ENCODE results near the gene MAVS. TPM values are rescaled to one million over a fixed set of nuclear protein-coding genes. Genes with fewer than 3 reads are reported as not detected.
"Not testable (repeated sequence)": the region's sequence is repeated elsewhere in the genome, so short reads cannot be mapped to it uniquely, and the experiment has no call there.

The MAVS gene
- polyA plus RNA-seq, 3 donors: 25.7 to 39.2 (median 33.5) TPM

DNA sequence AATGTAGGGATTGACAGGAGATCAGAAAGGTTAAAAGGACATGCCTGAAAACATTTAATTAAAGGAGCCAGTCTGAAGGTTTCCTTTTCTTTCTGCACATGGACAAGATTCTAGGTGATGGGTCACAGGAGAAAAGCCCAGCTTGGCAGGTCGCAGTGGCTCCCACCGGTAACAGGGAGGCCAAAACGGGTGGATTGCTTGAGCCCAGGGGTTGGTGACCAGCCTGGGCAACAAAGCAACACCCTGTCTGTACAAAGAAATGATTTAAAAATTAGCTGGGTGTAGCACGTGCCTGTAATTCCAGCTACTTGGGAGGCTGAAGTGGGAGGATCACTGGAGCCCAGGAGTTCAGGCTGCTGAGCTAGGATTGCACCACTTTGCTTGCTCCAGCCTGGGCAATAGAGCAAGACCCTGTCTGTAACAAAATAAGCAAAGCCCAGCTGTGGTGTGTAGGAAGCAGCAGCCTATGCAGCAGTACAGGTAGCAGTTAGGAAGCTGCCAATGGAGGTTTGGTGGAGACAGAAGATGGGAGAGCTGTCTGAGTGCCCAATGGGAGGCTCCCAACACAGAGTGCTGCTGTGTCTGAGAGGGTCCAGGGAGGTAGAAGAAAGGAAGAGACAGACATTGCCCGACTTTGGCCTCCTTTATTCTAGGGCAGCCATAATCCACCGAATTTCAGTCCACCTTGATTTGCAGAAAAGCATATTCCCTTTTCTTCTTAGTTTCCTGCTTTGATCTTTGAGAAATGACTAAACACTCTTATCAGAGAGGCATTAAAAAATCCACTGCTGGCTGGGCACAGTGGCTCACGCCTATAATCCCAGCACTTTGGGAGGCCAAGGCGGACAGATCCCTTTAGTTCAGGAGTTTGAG lies 33.4 kb upstream of the MAVS start:
- DNase-seq: no peak

DNA sequence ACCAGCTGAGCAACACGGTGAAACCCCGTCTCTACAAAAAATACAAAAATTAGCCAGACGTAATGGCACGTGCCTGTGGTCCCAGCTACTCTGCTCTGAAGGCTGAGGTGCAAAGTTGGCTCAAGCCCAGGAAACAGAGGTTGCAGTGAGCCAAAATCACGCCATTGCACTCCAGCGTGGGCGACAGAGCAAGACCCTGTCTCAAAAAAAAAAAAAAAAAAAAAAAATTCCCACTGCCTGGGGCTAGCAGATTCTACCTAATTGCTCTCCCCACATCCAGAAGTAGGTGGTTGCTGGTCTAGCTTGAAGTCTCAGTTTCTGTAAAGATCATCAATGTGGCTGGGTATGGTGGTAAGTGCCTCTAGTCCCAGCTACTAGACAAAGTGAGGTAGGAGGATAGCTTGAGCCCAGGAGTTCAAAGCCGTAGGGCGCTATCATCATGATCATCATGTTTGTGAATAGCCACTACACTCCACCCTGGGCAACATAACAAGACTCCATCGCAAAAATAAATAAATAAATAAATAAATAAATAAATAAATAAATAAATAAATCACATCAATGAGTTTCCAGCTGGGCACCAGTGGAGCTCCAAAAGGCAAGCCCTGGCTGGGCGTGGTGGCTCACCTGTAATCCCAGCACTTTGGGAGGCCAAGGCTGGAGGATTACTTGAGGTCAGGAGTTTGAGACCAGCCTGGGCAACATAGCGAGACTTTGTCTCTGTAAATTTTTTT lies 32.6 kb upstream of the MAVS start:
- DNase-seq: no peak

DNA sequence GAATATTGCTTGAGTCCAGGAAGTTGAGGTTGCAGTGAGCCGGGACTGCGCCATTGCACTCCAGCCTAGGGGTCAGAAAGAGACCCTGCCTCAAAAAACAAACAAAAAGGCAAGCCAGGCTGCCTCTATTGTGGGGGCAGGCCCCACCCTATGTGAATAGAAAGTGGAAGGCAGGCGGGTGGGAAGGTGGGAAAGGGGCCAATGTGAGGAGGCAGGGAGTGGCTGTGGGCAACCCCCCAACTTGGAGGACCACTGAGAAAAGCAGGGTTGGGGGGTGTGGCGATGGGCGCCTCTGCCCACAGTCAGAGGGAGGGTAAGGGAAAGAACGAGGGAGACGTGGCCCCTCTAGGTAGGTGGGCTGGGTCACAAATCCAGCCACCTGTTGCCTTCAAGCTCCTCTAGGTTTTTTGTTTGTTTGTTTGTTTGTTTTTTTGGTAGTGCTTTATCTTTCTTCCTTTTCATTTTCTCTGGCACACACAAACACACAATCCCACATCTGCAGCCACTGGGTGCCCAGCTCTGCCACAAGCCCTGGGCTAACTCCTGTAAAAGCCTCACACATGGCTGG lies 31.6 kb upstream of the MAVS start:
- no peak for DNase-seq

DNA sequence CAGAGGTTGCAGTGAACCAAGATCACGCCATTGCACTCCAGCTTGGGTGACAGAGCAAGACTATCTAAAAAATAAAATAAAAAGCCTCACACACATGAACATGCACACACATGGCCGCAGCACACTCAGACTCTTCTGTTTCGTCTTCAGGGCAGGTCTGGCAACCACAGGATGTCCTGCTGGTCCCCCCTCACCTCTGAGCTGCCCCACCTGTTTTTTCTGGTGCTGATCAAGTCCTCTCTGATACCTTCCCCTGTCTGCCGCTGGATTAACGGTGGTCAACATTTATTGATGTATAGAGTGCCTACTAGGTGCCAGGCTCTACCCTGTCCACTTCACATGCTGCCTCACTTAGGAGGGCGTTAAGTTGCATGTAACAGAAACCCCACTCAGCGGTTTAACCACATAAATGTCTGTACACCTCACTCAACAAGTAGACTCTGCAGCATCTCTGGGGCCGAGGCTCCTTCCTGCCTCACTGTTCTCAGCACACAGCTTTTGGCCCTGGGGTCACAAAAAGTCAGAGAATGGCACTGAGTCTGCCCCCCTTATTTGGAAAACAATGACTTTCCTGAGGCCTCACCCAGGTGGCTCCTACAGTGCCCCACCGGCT lies 30.8 kb upstream of the MAVS start:
- no peak for DNase-seq

DNA sequence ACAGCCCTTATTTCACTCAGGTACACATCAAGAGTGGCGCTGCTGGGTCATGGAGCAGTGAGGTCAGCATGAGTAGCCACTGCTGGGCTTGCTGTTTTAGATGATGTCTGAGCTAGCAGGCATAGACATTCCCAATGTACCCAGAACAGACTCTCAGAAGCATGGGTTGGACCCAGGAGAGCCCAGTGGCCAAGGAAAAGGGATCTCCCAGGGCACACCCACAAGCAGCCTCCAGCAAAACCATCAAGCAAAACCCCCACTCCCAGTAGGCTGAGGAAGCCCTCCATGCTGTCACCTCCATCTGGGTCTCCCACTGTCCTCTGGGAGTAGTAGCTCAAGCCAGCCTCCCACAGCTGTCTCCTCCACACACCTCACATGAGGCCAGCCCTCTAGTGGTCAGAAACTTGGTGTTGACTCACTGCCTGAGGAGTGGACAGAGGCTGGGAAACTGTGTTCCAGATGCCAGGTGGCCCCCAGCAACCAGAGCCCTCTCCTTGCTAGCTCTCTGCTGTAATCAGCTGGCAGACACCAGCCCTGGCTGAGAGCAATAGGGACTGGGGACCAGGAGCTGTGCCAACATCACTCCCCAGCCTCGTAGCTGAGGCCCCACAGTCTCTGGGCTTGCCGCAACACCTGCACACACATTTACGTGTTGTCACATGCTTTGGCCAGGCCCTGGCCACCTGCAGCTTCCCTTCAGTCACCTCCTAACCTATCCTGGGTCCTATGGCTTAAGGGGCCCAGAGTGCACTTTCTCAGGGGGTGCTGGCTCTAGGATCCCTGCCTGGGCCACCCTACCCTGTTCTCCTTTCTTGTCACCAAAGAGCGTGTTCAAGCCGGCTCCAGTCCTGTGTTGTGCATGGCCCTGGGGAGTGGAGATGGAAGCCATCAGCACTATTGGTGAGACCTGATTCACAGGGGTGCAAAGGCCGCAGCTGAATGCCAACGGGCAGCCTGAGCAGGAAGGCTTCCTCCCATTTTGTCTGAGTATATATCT lies 28.2 kb upstream of the MAVS start:
- DNase-seq: peak; percentile 61

DNA sequence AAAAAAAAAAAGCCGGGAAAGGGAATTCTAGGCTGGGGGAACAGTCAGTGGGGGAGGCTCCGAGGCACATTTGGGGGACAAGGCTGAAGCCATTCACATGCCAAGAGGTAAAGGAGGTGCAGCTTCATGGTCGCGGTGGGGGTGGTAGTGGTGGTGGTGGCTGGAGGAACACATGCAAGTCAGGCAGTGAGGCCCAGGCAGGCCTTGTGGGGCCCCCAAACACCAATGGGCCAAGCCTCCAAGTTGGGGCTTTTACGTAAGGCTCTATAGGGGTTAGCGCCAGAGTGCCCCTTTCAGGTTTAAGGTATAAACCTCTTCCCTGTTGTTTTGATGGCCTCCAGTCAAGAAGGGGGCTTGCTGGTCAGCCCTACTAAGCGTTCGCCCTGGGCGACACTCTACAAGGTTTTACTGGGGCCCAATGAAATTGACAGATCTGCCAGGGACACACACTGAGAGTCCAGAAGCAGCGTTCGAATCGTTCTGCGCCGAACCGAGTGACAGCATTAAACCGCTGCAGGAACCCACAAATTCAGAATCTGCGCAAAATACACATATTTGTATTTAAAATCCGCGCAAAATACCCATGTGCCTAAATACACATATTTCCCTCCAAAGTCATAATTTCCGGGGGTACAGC lies 27.1 kb upstream of the MAVS start:
- no peak for DNase-seq

DNA sequence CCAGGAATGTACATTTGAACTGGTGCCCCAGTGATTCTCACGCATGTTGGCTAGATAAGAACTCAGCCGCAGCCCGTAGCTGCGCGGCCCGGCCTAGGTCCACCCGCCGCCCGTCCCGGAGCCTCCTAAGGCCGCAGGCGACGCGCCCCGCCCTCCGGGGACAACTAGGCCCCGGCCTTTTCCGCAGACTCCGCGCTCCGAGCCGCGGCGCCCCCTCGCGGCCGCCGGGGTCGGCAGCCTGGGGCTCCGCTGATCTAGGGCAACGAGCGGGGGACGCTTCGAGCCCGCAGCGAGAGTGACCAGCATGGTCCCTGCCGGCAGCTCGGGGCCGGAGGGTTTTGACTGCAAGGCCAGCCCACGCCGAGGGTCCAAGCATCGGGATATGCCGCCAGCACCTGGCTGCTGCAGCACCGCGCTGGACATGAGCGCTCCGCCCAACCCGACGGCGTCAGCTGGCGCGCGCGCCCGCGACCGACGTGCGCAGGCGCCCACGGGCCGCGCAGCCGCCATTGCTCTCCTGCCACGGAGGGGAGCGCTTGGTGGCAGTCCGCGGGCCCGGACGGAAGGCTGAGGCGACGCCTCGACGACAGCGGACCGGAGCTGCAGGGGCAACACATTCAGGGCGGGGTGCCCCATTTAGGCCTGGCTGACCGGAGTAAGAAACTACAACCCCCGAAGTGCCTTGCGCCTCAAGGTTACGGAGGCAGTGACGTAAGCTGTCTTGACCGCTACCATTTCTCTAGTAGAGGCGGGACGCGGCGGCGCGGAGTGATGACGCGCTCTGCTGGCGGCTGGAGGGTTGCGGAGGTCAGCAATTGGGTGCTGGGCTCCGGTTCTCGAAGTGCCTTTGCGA lies 26.4 kb upstream of the MAVS start, which contains the start of gene AP5S1:
AP5S1 (plus strand) TSS at position 500 of the 853 bp plus-strand sequence. CDS start 1,571 bp downstream, outside the sequence.
- peak; percentile 96 for DNase-seq

DNA sequence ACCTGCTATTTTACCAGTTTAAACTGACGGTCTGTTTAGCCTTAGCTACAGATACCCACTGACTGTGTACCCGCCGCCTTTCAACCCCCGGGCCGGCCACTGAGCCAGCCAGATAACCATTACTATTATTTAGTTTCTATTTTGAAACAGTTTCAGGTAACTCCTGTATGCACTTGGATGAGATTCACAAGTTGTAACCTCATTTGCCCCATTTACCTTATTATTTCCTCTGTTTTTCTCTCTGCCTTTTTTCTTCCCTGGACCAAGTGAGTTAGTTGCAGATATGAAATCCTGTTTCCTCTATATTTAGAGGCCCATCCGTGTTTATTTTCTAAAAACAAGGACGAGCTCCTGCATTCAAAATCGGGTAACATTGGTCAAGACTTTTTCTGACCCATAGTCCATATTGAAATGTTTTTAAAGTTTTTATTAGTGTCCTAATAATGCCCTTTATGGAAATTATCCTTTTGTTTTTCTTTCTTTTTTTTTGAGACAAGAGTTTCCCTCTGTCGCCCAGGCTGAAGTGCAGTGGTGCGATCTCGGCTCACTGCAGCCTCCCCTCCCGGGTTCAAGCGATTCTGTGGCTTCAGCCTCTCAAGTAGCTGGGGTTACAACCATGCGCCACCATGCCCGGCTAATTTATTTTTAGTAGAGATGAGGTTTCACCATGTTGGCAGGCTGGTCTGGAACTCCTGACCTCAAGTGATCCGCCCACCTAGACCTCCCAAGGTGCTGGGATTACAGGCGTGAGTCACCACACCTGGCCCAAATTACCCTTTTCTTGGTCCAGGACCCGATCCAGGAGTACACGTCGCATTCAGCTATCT lies 25.5 kb upstream of the MAVS start:
- no peak for DNase-seq

DNA sequence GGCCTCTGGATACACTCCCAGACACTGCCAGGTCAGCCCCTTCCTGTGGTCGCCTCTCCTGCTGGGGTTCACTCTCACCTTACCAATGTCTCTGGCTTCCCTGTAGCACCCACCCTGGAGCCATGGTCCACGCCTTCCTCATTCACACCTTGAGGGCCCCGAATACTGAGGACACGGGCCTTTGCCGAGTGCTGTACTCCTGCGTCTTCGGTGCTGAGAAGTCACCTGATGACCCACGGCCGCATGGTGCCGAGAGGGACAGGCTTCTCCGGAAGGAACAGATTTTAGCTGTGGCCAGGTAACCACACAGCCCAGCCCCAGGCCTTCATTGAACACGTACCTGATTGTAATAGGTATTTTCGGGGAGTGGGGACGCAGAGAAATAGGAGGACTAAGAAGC lies 24.6 kb upstream of the MAVS start:
- DNase-seq: no peak

DNA sequence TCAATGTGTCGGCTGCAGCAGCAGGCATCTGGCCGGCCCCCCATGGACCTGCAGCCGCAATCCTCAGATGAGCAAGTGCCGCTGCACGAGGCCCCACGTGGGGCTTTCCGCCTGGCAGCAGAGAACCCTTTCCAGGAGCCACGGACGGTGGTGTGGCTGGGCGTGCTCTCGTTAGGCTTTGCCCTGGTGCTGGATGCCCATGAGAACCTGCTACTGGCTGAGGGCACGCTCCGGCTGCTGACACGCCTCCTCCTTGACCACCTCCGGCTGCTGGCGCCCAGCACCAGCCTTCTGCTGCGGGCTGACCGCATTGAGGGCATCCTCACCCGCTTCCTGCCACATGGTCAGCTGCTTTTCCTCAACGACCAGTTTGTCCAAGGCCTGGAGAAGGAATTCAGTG lies 22.8 kb upstream of the MAVS start:
- DNase-seq: no peak

DNA sequence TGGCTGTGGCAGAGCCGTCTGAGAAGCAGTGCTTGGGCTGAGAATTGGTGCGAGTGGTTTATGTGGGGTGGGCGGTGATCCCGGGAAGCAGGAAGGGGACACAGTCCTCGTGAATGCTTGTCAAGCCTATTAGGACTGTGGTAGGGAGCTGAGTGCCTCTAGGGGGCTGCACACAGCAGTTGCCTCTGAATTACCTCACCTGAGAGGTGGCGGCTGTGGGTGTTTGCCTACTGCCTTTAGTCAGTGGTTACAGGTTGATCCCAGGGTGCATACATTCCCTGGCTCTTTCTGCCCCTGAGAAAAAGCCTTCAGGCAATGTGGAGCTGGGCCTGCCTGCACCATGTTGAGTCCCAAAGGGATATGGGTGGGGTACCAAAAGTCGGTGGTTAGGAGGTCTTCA lies 21.1 kb upstream of the MAVS start:
- no peak for DNase-seq

DNA sequence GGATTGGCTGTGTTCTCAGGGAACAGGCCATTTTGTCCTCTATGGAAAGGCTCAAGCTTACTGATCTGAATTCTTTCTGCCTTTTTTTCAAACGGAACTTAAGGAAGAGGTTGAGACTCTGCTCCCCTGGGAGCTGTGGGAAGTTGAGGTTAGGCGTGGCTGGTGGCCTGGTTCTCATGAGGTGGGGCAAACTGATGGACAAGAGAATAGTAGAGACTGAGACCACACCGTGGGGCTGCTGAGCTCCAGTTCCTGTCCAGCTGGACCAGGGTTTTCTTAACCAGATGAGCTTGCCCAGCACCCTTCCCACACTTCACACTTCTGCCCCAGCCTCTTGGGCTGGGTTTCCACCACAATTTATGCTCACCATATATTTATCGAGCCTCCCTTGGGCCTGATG lies 20.2 kb upstream of the MAVS start:
- DNase-seq: no peak

DNA sequence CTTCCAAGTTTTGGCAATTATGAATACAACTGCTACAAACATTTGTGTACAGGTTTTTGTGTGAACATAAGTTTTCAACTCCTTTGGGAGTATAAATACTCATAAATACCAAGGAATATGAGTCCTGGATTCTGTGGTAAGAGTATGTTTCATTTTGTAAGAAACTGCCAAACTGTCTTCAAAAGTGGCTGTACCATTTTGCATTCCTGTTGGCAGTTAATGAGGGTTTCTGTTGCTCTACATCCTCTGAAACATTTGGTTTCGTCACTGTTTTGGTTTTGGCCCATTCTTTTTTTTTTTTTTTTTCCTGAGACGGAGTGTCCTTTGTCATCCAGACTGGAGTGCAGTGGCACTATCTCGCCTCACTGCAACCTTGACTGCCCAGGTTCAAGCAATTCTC lies 17.8 kb upstream of the MAVS start:
- no peak for DNase-seq

DNA sequence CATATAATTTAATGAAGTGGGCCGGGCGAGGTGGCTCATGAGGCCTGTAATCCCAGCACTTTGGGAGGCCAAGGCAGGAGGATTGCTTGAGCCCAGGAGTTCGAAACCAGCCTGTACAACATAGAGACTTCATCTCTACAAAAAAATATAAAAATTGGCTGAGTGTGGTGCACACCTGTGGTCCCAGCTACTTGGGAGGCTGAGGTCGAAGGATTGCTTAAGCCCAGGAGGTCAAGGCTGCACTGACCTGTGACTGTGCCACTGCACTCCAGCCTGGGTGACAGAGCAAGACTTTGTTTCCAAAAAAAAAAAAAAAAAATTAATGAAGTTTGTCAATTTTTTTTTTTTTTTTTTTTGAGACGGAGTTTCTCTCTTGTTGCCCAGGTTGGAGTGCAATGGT lies 16.7 kb upstream of the MAVS start:
- not testable (repeated sequence) for DNase-seq

DNA sequence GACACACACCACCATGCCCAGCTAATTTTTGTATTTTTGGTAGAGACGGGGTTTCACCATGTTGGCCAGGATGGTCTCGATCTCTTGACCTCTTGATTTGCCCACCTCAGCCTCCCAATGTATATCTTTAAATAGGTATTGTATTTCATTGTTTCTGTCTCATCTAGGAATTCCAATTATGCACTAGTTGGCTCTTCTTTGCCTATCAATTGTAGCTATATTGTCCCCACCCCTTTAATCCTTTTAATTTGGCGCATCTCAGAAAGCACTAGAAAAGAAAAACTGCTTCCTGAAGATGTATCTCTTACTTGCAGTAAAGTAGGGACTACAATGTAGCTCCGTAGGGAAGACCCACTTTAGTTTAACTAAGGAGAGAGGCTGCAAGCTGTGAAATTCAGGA lies 10.5 kb upstream of the MAVS start:
- DNase-seq: no peak

DNA sequence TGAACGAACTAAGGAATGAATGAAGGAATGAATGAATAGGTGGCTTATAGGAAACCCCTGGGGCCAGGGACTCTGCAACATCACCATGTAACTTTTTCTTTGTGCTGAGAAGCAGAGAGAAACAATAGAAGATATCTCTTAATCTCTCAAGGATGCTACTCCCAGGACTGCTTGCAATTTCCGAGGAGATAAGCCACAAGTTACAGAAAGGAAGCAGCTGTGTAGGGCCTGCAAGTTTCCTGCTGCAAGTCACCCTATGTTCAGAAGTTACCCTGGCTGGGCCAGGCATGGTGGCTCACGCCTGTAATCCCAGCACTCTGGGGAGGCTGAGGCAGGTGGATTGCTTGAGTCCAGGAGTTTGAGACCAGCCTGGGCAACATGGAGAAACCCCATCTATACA lies 7.3 kb upstream of the MAVS start:
- DNase-seq: no peak

DNA sequence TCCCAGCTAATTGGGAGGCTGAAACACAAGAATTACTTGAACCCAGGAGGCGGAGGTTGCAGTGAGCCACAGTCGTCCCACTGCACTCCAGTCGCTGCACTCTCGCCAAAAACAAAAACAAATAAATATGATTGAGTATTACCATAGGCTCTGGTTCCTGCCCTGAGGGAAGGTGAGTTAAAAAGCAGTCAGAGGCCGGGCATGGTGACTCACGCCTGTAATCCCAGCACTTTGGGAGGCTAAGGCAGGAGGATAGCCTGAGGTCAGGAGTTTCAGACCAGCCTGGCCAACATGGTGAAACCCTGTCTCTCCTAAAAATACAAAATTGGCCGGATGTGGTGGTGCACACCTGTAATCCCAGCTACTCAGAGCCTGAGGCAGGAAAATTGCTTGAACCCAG lies 6.4 kb upstream of the MAVS start:
- not testable (repeated sequence) for DNase-seq

DNA sequence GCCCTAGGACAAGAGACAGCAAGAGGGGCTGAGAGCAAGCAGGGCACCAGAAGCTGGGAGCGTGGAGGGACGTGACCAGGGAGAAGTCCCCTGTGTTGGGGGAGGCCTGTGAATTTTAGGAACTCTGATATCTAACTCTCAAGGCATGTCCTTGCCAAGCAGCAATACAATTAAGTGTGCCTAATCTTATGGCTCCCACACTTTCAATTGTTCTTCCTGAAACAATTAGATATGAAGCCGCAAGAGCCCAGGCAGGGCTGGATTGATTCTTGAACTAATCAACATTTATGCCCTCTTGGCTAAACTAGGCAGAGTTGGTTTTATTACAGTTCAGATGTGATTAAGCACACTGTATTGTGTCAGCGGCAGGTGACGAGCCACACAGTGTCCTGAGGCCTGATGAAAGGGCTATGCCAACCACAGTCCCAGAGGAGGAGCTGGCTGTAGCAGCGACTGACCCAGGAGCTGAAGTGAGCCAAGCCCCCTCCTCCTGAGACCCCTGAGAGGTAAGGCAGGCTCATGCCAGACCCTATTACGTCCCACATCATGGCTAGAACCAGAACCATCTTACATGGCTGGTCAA lies 4.2 kb upstream of the MAVS start:
- no peak for DNase-seq

Measured in renal pelvis (tissue), 4 donors.